MCF 10A (cell line): ENCODE measurements around the gene UVRAG. TPM values are rescaled to one million over a fixed set of nuclear protein-coding genes. Genes with fewer than 3 reads are reported as not detected.

Experiments
- BruUV-seq: library from RNA; stranded (reverse); fragments of 400-500 nt; replicated peaks from 2 replicates; lab custom pipeline; 2021; lab: Mats Ljungman, UMichigan
- CTCF ChIA-PET: fragments of 300-600 bp; sonication (Branson Sonifier 250); formaldehyde crosslinking; extraction: SDS; loops from one replicate; lab custom pipeline; 2021; ENCODE audit warnings: antibody characterized with exemption, inconsistent platforms; lab: Yijun Ruan, JAX
- POLR2A ChIA-PET: fragments of 300-600, 350-650 bp; sonication (Branson Sonifier 250); formaldehyde crosslinking; extraction: SDS; loops from one replicate; lab custom pipeline; 2020; ENCODE audit warnings: antibody characterized with exemption, inconsistent platforms; lab: Yijun Ruan, JAX
- DNase-seq: peaks from one replicate; pipeline ENCODE4 v3.0.0-alpha.2; 2018; ENCODE audit not compliant: unreplicated experiment
- H3K27ac Mint-ChIP-seq: one replicate; pipeline ENCODE4 v1.8.0; 2022; ENCODE audit warnings: mild to moderate bottlenecking, low read depth, mixed read lengths; ENCODE audit not compliant: unreplicated experiment
- H3K27me3 Mint-ChIP-seq: one replicate; pipeline ENCODE4 v1.8.0; 2022; ENCODE audit warnings: mixed read lengths; ENCODE audit not compliant: insufficient read depth, unreplicated experiment
- H3K36me3 Mint-ChIP-seq: one replicate; pipeline ENCODE4 v1.8.0; 2022; ENCODE audit warnings: mild to moderate bottlenecking, moderate library complexity, mixed read lengths; ENCODE audit not compliant: insufficient read depth, unreplicated experiment
- H3K4me1 Mint-ChIP-seq: one replicate; pipeline ENCODE4 v1.8.0; 2022; ENCODE audit warnings: mixed read lengths; ENCODE audit not compliant: insufficient read depth, unreplicated experiment
- H3K4me3 Mint-ChIP-seq: one replicate; pipeline ENCODE4 v1.8.0; 2022; ENCODE audit warnings: mild to moderate bottlenecking, moderate library complexity, mixed read lengths; ENCODE audit not compliant: unreplicated experiment
- H3K9me3 Mint-ChIP-seq: one replicate; pipeline ENCODE4 v1.8.0; 2022; ENCODE audit warnings: mixed read lengths; ENCODE audit not compliant: unreplicated experiment
- CTCF ChIP-seq: fragments of 200-600 bp; IDR thresholded peaks from one replicate; pipeline ENCODE4 v1.8.0; 2022; ENCODE audit warnings: antibody characterized with exemption, mild to moderate bottlenecking; ENCODE audit not compliant: unreplicated experiment
- intact Hi-C: fragments of 100-400 bp; cut with micrococcal nuclease; formaldehyde crosslinking; loops from 2 replicates; pipeline ENCODE4 v1.14.1; 2022
- total RNA-seq: library from RNA; stranded (reverse); gene quantifications from 2 replicates; pipeline ENCODE4 v1.2.3, GENCODE V29; 2022

UVRAG gene
- total RNA-seq, 1 experiment from 2014 or later = 12.4 TPM

GRCh38 chr11:75793966-75794365 is 21.0 kb upstream of the UVRAG start:
- H3K36me3 Mint-ChIP-seq = peaks cover 5% of the 10 kb centered on the region
- H3K27me3 Mint-ChIP-seq = no peaks in the 10 kb centered on the region
- CTCF ChIA-PET = interaction anchor here (0.7 to 3.0 kb wide), 4 partner anchors 9 to 74 kb away, joined by 4 to 18 read pairs (median 4); no protein-coding TSS in a partner anchor
- no peak overlapping the region for H3K27ac Mint-ChIP-seq
- BruUV-seq = no TSS peak
- POLR2A ChIA-PET = interaction anchor here (0.8 kb wide), 1 partner anchor 22 kb away, joined by 3 read pairs; no protein-coding TSS in a partner anchor
- no peaks in the 10 kb centered on the region for H3K9me3 Mint-ChIP-seq
- peaks cover 14% of the 10 kb centered on the region for H3K4me1 Mint-ChIP-seq
- no peak for TF ChIP-seq CTCF
- no peak for DNase-seq
- intact Hi-C loops = no loop called here
- H3K4me3 Mint-ChIP-seq = no peak overlapping the region

GRCh38 chr11:75795276-75796090 is 19.5 kb upstream of the UVRAG start:
- Mint-ChIP-seq H3K9me3 (no peaks in the 10 kb centered on the region), H3K27me3 (no peaks in the 10 kb centered on the region)
- intact Hi-C loops = no loop called here

GRCh38 chr11:75796091-75796435 is 18.9 kb upstream of the UVRAG start:
- no TSS peak for BruUV-seq
- intact Hi-C loops = no loop called here
- no peak overlapping the region for H3K4me3 Mint-ChIP-seq
- no peak for TF ChIP-seq CTCF
- peaks cover 5% of the 10 kb centered on the region for H3K36me3 Mint-ChIP-seq
- CTCF ChIA-PET = no interaction called here
- POLR2A ChIA-PET = no interaction called here
- no peaks in the 10 kb centered on the region for H3K27me3 Mint-ChIP-seq
- H3K27ac Mint-ChIP-seq = no peak overlapping the region
- DNase-seq = no peak
- H3K9me3 Mint-ChIP-seq = no peaks in the 10 kb centered on the region
- peaks cover 13% of the 10 kb centered on the region for H3K4me1 Mint-ChIP-seq

More at GRCh38 chr11:75795276-75796090, 19.5 kb upstream of the UVRAG start:
- POLR2A ChIA-PET = no interaction called here
- DNase-seq = no peak
- no peak for TF ChIP-seq CTCF
- CTCF ChIA-PET = interaction anchor here (0.5 to 3.0 kb wide), 2 partner anchors 7 to 350 kb away, joined by 3 to 18 read pairs; no protein-coding TSS in a partner anchor
- no TSS peak for BruUV-seq
- Mint-ChIP-seq H3K27ac (no peak overlapping the region), H3K4me3 (no peak overlapping the region), H3K4me1 (peaks cover 14% of the 10 kb centered on the region), H3K36me3 (peaks cover 5% of the 10 kb centered on the region)

GRCh38 chr11:75797116-75797515 is 17.9 kb upstream of the UVRAG start:
- BruUV-seq = no TSS peak
- DNase-seq = no peak
- intact Hi-C loops = no loop called here
- H3K9me3 Mint-ChIP-seq = no peaks in the 10 kb centered on the region
- CTCF ChIA-PET = interaction anchor here (0.6 to 1.3 kb wide), 3 partner anchors 10 to 521 kb away, joined by 3 to 5 read pairs (median 4); no protein-coding TSS in a partner anchor
- POLR2A ChIA-PET = no interaction called here
- no peak overlapping the region for H3K27ac Mint-ChIP-seq
- H3K4me1 Mint-ChIP-seq = peaks cover 8% of the 10 kb centered on the region
- TF ChIP-seq CTCF = no peak
- no peaks in the 10 kb centered on the region for H3K36me3 Mint-ChIP-seq
- no peak overlapping the region for H3K4me3 Mint-ChIP-seq
- no peaks in the 10 kb centered on the region for H3K27me3 Mint-ChIP-seq
